Measurements from ENCODE around the gene MCM9.

DNA sequence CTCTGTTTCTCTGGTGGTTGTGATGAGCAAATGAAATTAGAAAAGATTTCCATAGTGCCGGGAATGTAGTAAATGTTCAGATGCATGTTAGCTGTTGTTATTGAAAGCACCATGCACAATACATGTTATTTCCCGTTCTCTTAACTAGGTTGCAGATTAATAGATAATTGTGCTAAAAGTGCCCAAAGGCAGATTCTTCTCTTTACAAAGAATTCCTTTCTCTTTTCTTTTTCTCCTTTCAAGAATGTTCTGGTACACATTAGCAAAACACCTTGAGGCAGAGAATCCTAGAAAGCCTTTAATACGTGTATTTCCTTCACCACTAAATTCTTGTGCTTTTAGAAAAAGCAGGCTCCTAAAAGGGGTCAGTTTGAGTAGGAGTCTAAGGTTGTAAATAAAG lies 162.1 kb downstream of the MCM9 start:
- TF ChIP-seq, protein P1, sequence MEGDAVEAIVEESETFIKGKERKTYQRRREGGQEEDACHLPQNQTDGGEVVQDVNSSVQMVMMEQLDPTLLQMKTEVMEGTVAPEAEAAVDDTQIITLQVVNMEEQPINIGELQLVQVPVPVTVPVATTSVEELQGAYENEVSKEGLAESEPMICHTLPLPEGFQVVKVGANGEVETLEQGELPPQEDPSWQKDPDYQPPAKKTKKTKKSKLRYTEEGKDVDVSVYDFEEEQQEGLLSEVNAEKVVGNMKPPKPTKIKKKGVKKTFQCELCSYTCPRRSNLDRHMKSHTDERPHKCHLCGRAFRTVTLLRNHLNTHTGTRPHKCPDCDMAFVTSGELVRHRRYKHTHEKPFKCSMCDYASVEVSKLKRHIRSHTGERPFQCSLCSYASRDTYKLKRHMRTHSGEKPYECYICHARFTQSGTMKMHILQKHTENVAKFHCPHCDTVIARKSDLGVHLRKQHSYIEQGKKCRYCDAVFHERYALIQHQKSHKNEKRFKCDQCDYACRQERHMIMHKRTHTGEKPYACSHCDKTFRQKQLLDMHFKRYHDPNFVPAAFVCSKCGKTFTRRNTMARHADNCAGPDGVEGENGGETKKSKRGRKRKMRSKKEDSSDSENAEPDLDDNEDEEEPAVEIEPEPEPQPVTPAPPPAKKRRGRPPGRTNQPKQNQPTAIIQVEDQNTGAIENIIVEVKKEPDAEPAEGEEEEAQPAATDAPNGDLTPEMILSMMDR (IDR thresholded peaks at IDR 0.05) = no peak
- TF ChIP-seq POLR2A (IDR thresholded peaks at IDR 0.05) = no peak

Data from adrenal gland (tissue), 5 donors.